Right ventricle myocardium superior (tissue), 1 donor: ENCODE results near the gene SPECC1L. TPM values are rescaled to one million over a fixed set of nuclear protein-coding genes. Genes with fewer than 3 reads are reported as not detected.
"Not testable (repeated sequence)": the region's sequence is repeated elsewhere in the genome, so short reads cannot be mapped to it uniquely, and the experiment has no call there.

ENCODE experiments used
- ATAC-seq: fragments of 200-7000 bp; cut with Tn5 transposase; one replicate; pipeline ENCODE4 v1.9.1; 2020; ENCODE audit warnings: mild to moderate bottlenecking; ENCODE audit not compliant: poor library complexity
- DNase-seq: peaks from one replicate; pipeline ENCODE4 v3.0.0-alpha.2; 2020
- intact Hi-C: fragments of 100-400 bp; cut with DNase I; formaldehyde crosslinking; loops from one replicate; pipeline ENCODE4 v1.11.2; 2022
- long read RNA-seq: library from polyadenylated mRNA; unstranded; transcript quantifications from one replicate; pipeline ENCODE4 v2.0.0, GENCODE V29; 2021
- total RNA-seq: library from RNA; stranded (reverse); fragmentation: NEBNext Ultra II Directional; extraction: Animal tissue kit (Norgen Biotek cat#: 25700); gene quantifications from one replicate; pipeline ENCODE4 v1.2.1, GENCODE V29; 2021
- donor health status: DM: no; HTN: yes; CAD: no; lungs with severe emphysema.

The SPECC1L gene
- 41.1 TPM for total RNA-seq
- long read RNA-seq, full-length matches to known transcripts: 22 of 32 reads
- long read RNA-seq, partial matches to known transcripts: 7 of 32 reads
- long read RNA-seq, other reads (novel, unspliced or antisense): 3 of 32 reads

- ATAC-seq: peak; percentile 97
- DNase-seq: peak; percentile 96
- intact Hi-C loops: no loop called here
Observed at GRCh38 chr22:24270556-24271385, at the start of gene SPECC1L. Gene SPECC1L (plus strand): TSS chr22:24270831. CDS start chr22:24302232, 31,401 bp downstream.

GRCh38 chr22:24224468-24224867, 46.2 kb upstream of the SPECC1L start:
- DNase-seq (no peak), ATAC-seq (no peak)
- intact Hi-C loops: no loop called here

- DNase-seq (no peak), ATAC-seq (no peak)
- intact Hi-C loops: no loop called here
Observed at GRCh38 chr22:24225044-24225601, 45.5 kb upstream of the SPECC1L start.

- ATAC-seq: no peak
- intact Hi-C loops: no loop called here
- DNase-seq: no peak
Observed at GRCh38 chr22:24225951-24226350, 44.7 kb upstream of the SPECC1L start.

- ATAC-seq: no peak
- intact Hi-C loops: no loop called here
Observed at GRCh38 chr22:24230911-24231656, 39.5 kb upstream of the SPECC1L start.

GRCh38 chr22:24231706-24232105, 38.9 kb upstream of the SPECC1L start:
- ATAC-seq (no peak), DNase-seq (no peak)
- intact Hi-C loops: no loop called here

More at GRCh38 chr22:24230911-24231656, 39.5 kb upstream of the SPECC1L start:
- peak; percentile 70 for DNase-seq

GRCh38 chr22:24232124-24232523, 38.5 kb upstream of the SPECC1L start:
- intact Hi-C loops: no loop called here
- no peak for ATAC-seq
- DNase-seq: no peak

- intact Hi-C loops: no loop called here
- no peak for DNase-seq
- ATAC-seq: no peak
Observed at GRCh38 chr22:24232725-24233124, 37.9 kb upstream of the SPECC1L start.

- no peak for ATAC-seq
- no peak for DNase-seq
- intact Hi-C loops: no loop called here
Observed at GRCh38 chr22:24233235-24233634, 37.4 kb upstream of the SPECC1L start.

GRCh38 chr22:24233816-24234215, 36.8 kb upstream of the SPECC1L start:
- ATAC-seq: no peak
- intact Hi-C loops: no loop called here
- no peak for DNase-seq

GRCh38 chr22:24235315-24235714, 35.3 kb upstream of the SPECC1L start:
- intact Hi-C loops: no loop called here
- ATAC-seq (no peak), DNase-seq (no peak)

- no peak for ATAC-seq
- no peak for DNase-seq
- intact Hi-C loops: no loop called here
Observed at GRCh38 chr22:24236656-24237055, 34.0 kb upstream of the SPECC1L start.

- DNase-seq, intact Hi-C loops: not testable (repeated sequence)
Observed at GRCh38 chr22:24238101-24238694, 32.4 kb upstream of the SPECC1L start.

GRCh38 chr22:24240381-24240780, 30.2 kb upstream of the SPECC1L start:
- intact Hi-C loops: no loop called here
- ATAC-seq (no peak), DNase-seq (no peak)

More at GRCh38 chr22:24238101-24238694, 32.4 kb upstream of the SPECC1L start:
- ATAC-seq: not testable (repeated sequence)

GRCh38 chr22:24240985-24241692, 29.5 kb upstream of the SPECC1L start:
- intact Hi-C loops, DNase-seq, ATAC-seq: not testable (repeated sequence)

- DNase-seq: peak; percentile 56
- ATAC-seq, intact Hi-C loops: not testable (repeated sequence)
Observed at GRCh38 chr22:24243417-24243816, 27.2 kb upstream of the SPECC1L start.

GRCh38 chr22:24244144-24244787, 26.4 kb upstream of the SPECC1L start:
- ATAC-seq (peak; percentile 25), DNase-seq (peak; percentile 61)
- intact Hi-C loops: no loop called here

- intact Hi-C loops: not testable (repeated sequence)
- ATAC-seq: peak; percentile 10
- DNase-seq: peak; percentile 82
Observed at GRCh38 chr22:24245030-24245431, 25.6 kb upstream of the SPECC1L start, which contains the start of gene GGT5. Gene GGT5 (minus strand): TSS chr22:24245082. CDS start chr22:24244725, 357 bp downstream.
